GM21515 (cell line): ENCODE measurements around the gene PRIMA1.

ENCODE experiments used
- ATAC-seq: cut with Tn5 transposase; IDR thresholded peaks from one replicate; pipeline ENCODE4 v1.9.1; 2021; ENCODE audit not compliant: unreplicated experiment

PRIMA1 gene

GRCh38 chr14:93734086-93734822 lies 54.0 kb downstream of the PRIMA1 start:
- ATAC-seq, result no peak

GRCh38 chr14:93733631-93734030 lies 54.7 kb downstream of the PRIMA1 start:
- no peak for ATAC-seq

GRCh38 chr14:93733231-93733630 lies 55.1 kb downstream of the PRIMA1 start:
- no peak for ATAC-seq

GRCh38 chr14:93732524-93732923 lies 55.8 kb downstream of the PRIMA1 start:
- no peak for ATAC-seq

- ATAC-seq, result no peak
Measured at GRCh38 chr14:93731753-93732152, 56.5 kb downstream of the PRIMA1 start.

GRCh38 chr14:93729993-93730392 lies 58.3 kb downstream of the PRIMA1 start:
- no peak for ATAC-seq

- no peak for ATAC-seq
Measured at GRCh38 chr14:93728651-93729016, 59.7 kb downstream of the PRIMA1 start.

- no peak for ATAC-seq
Measured at GRCh38 chr14:93727917-93728650, 60.2 kb downstream of the PRIMA1 start.

GRCh38 chr14:93727039-93727740 lies 61.1 kb downstream of the PRIMA1 start:
- ATAC-seq, result no peak

GRCh38 chr14:93725993-93726392 lies 62.3 kb downstream of the PRIMA1 start:
- no peak for ATAC-seq

GRCh38 chr14:93725002-93725582 lies 63.2 kb downstream of the PRIMA1 start:
- no peak for ATAC-seq

GRCh38 chr14:93723001-93723400 lies 65.3 kb downstream of the PRIMA1 start:
- ATAC-seq, result no peak

- ATAC-seq, result no peak
Measured at GRCh38 chr14:93720981-93721483, 67.3 kb downstream of the PRIMA1 start.

- ATAC-seq, result no peak
Measured at GRCh38 chr14:93720076-93720815, 68.0 kb downstream of the PRIMA1 start.

- ATAC-seq, result no peak
Measured at GRCh38 chr14:93719256-93719655, 69.0 kb downstream of the PRIMA1 start.

GRCh38 chr14:93717668-93718320 lies 70.5 kb downstream of the PRIMA1 start:
- ATAC-seq, result no peak

- ATAC-seq, result no peak
Measured at GRCh38 chr14:93716746-93717667, 71.3 kb downstream of the PRIMA1 start.

GRCh38 chr14:93716002-93716745 lies 72.1 kb downstream of the PRIMA1 start:
- ATAC-seq, result no peak
